ENCODE results near the gene LACC1.

LACC1 gene

GRCh38 chr13:43877766-43878165 lies 1.9 kb upstream of the LACC1 start:
- no peak for ATAC-seq

GRCh38 chr13:43878892-43879754 lies 581 bp upstream of the LACC1 start, which contains the start of gene CCDC122:
CCDC122 (minus strand) TSS chr13:43879740; CDS start chr13:43869376, 10,364 bp downstream.
- TF ChIP-seq ZFP3 (CRISPR knock-in tag; IDR thresholded peaks at IDR 0.05) (peak; percentile 40; the same call in 1 of the 2 replicates), ZNF8 (CRISPR knock-in tag; IDR thresholded peaks at IDR 0.05) (no peak)
- peak; percentile 93 for ATAC-seq

More at GRCh38 chr13:43877766-43878165, 1.9 kb upstream of the LACC1 start:
- TF ChIP-seq OSR1 (CRISPR knock-in tag; IDR thresholded peaks at IDR 0.05): no peak
- no peak for TF ChIP-seq TOX (CRISPR knock-in tag; IDR thresholded peaks at IDR 0.05; ENCODE audit: borderline replicate concordance)

- peak; percentile 9; the same call in 1 of the 3 replicates for ATAC-seq
- TF ChIP-seq OSR1 (CRISPR knock-in tag; IDR thresholded peaks at IDR 0.05) (no peak), ZC3H10 (CRISPR knock-in tag; IDR thresholded peaks at IDR 0.05) (no peak)
Measured at GRCh38 chr13:43880214-43880855, 631 bp downstream of the LACC1 start.

GRCh38 chr13:43880926-43881325 lies 1.2 kb downstream of the LACC1 start:
- TF ChIP-seq OSR1 (CRISPR knock-in tag; IDR thresholded peaks at IDR 0.05) (no peak), ZNF70 (CRISPR knock-in tag; IDR thresholded peaks at IDR 0.05) (no peak), ESRRG (CRISPR knock-in tag; IDR thresholded peaks at IDR 0.05) (no peak), GLIS3 (CRISPR knock-in tag; IDR thresholded peaks at IDR 0.05) (no peak), ISL1 (CRISPR knock-in tag; IDR thresholded peaks at IDR 0.05) (no peak), ARNTL (CRISPR knock-in tag; IDR thresholded peaks at IDR 0.05; ENCODE audit: borderline replicate concordance, low read depth) (no peak), PATZ1 (CRISPR knock-in tag; IDR thresholded peaks at IDR 0.05; ENCODE audit: borderline replicate concordance) (no peak), ZC3H10 (CRISPR knock-in tag; IDR thresholded peaks at IDR 0.05) (no peak), ZFP3 (CRISPR knock-in tag; IDR thresholded peaks at IDR 0.05) (no peak), PPARA (CRISPR knock-in tag; IDR thresholded peaks at IDR 0.05; ENCODE audit: borderline replicate concordance) (no peak), RARB (CRISPR knock-in tag; IDR thresholded peaks at IDR 0.05) (no peak), TSHZ2 (CRISPR knock-in tag; IDR thresholded peaks at IDR 0.05) (no peak), ZNF565 (CRISPR knock-in tag; conservative IDR thresholded peaks at IDR 0.05; ENCODE audit: low read depth) (no peak), TOX (CRISPR knock-in tag; IDR thresholded peaks at IDR 0.05; ENCODE audit: borderline replicate concordance) (no peak), POU6F1 (CRISPR knock-in tag; IDR thresholded peaks at IDR 0.05; ENCODE audit: borderline replicate concordance, low read depth) (no peak), SNAI2 (CRISPR knock-in tag; IDR thresholded peaks at IDR 0.05) (no peak), CSRNP3 (CRISPR knock-in tag; IDR thresholded peaks at IDR 0.05) (no peak), CSDC2 (CRISPR knock-in tag; IDR thresholded peaks at IDR 0.05) (no peak)
- ATAC-seq: no peak
